HFFc6 (cell line): ENCODE results near the gene TPO. TPM values are rescaled to one million over a fixed set of nuclear protein-coding genes. Genes with fewer than 3 reads are reported as not detected.

ENCODE experiments used
- DNase-seq: peaks from one replicate; pipeline ENCODE4 v3.0.0-alpha.2; 2018
- H3K27ac Mint-ChIP-seq: 2 replicates; pipeline ENCODE4 v1.8.0; 2020; ENCODE audit warnings: mild to moderate bottlenecking, mixed read lengths
- H3K27me3 Mint-ChIP-seq: 2 replicates; pipeline ENCODE4 v1.8.0; 2021; ENCODE audit warnings: mild to moderate bottlenecking, moderate library complexity, mixed read lengths; ENCODE audit not compliant: insufficient read depth
- H3K36me3 Mint-ChIP-seq: 2 replicates; pipeline ENCODE4 v1.8.0; 2021; ENCODE audit warnings: low read depth, mixed read lengths
- H3K4me1 Mint-ChIP-seq: 2 replicates; pipeline ENCODE4 v1.8.0; 2020; ENCODE audit warnings: low read depth, mixed read lengths
- H3K4me3 Mint-ChIP-seq: 2 replicates; pipeline ENCODE4 v1.8.0; 2020; ENCODE audit warnings: mild to moderate bottlenecking, moderate library complexity, mixed read lengths
- H3K9me3 Mint-ChIP-seq: 2 replicates; pipeline ENCODE4 v1.8.0; 2020; ENCODE audit warnings: mild to moderate bottlenecking, mixed read lengths
- total RNA-seq, 6 experiments: library from RNA; stranded (reverse); fragmentation: NEBNext Ultra II Directional; extraction: Animal tissue kit (Norgen Biotek cat#: 25700); gene quantifications; 2 replicates in 1 of 6; 3 replicates in 5 of 6; pipeline ENCODE4 v1.2.3, GENCODE V29; 2021
- TF ChIP-seq, protein P1 (sequence below): fragments of 200-600 bp; sonication (generic); IDR thresholded peaks from 2 replicates; pipeline ENCODE4 v1.5.0; 2021; ENCODE audit warnings: antibody characterized with exemption, mild to moderate bottlenecking

Gene TPO
- total RNA-seq, 6 experiments from 2014 or later, result not detected

DNA sequence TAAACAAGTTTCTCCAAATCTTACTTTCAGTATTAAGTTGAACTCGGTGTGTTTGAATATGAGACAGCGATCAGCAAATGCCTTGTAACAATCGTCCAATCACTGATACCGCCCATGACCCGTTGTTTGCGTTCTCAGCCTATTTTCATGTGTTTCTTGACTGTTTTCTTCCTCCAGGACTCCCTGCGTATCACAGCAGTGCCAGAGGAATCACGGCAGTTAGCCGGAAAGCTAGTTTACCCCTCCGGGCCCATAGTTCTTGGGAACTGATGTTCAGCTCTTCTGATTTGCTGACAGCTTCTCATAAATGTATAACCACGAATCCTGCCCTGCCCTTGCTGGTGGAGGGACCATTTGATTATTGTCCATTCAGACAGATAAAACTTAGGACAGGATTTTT, 42.2 kb upstream of the TPO start:
- TF ChIP-seq, protein P1, sequence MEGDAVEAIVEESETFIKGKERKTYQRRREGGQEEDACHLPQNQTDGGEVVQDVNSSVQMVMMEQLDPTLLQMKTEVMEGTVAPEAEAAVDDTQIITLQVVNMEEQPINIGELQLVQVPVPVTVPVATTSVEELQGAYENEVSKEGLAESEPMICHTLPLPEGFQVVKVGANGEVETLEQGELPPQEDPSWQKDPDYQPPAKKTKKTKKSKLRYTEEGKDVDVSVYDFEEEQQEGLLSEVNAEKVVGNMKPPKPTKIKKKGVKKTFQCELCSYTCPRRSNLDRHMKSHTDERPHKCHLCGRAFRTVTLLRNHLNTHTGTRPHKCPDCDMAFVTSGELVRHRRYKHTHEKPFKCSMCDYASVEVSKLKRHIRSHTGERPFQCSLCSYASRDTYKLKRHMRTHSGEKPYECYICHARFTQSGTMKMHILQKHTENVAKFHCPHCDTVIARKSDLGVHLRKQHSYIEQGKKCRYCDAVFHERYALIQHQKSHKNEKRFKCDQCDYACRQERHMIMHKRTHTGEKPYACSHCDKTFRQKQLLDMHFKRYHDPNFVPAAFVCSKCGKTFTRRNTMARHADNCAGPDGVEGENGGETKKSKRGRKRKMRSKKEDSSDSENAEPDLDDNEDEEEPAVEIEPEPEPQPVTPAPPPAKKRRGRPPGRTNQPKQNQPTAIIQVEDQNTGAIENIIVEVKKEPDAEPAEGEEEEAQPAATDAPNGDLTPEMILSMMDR, result no peak
- no peaks in the 10 kb centered on the region for H3K36me3 Mint-ChIP-seq
- H3K4me1 Mint-ChIP-seq, result no peaks in the 10 kb centered on the region
- peaks cover 1% of the 10 kb centered on the region; the same call in 1 of the 2 replicates for H3K27me3 Mint-ChIP-seq
- no peak overlapping the region for H3K27ac Mint-ChIP-seq
- H3K4me3 Mint-ChIP-seq, result peak overlapping the region; percentile 71; the same call in 1 of the 2 replicates
- H3K9me3 Mint-ChIP-seq, result peaks cover 8% of the 10 kb centered on the region; the same call in 1 of the 2 replicates
- DNase-seq, result no peak

DNA sequence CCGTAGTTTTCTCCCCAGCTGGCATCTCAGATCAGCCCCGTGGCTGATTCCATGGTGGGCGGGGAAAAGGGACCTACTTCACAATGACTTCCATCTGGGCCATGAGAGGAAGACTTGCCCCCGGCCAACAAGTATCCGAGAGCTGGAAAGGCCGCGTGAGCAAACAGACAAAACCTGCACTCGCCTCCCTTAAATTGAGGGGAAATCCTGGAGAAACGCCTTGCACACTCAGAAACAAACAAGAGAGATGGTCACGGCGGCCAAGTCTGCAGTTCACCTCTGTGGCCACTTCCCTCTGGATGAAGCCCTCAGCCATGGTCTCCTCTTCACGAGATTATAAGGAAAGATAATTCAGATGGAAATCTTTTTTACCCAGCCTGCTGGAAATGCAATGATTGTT, 39.4 kb upstream of the TPO start:
- Mint-ChIP-seq H3K27me3 (peaks cover 1% of the 10 kb centered on the region; the same call in 1 of the 2 replicates), H3K27ac (no peak overlapping the region), H3K4me3 (no peak overlapping the region), H3K9me3 (peaks cover 8% of the 10 kb centered on the region; the same call in 1 of the 2 replicates), H3K36me3 (no peaks in the 10 kb centered on the region), H3K4me1 (no peaks in the 10 kb centered on the region)
- no peak for DNase-seq
- TF ChIP-seq, protein P1, result no peak

DNA sequence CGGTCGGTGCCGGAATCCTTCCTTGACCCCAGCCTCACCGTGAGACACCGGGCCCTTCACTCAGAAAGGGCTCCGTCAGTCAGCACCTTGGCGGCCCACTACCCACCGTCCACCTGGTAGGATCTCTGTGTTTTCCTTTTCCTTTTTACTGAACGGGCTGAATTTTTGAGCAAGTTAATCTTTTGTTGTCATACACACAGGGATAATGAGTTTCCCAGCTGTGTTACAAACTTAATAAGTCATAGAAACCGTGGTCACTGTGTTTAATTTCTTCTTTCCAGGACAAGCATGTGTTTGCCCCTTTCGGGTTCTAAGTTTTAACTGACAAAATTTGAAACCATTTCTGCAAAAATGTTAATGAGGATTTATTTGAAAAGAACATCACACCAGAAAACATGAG, 39.0 kb upstream of the TPO start:
- Mint-ChIP-seq H3K9me3 (peaks cover 8% of the 10 kb centered on the region; the same call in 1 of the 2 replicates), H3K36me3 (no peaks in the 10 kb centered on the region), H3K4me1 (no peaks in the 10 kb centered on the region), H3K27me3 (peaks cover 1% of the 10 kb centered on the region; the same call in 1 of the 2 replicates), H3K4me3 (no peak overlapping the region), H3K27ac (no peak overlapping the region)
- no peak for DNase-seq
- TF ChIP-seq, protein P1, result no peak

DNA sequence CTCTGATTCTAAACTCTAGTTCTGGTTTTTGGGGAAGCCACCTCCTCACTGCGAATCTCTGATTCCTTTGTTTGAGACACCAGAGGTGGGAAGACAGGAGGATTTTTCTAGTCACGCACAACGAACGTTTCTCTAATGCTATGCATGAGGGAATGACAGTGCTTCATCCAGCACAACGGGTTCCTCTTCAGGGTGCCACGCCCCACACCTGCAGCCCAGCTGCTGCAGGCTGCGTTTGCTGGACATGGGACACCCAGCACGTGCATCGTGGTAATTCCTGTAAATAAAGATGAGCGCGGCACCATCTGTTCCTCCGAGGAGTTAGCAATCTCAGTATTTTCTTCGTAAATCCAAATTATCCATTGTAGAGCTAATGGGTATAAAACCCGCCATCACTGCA, 37.5 kb upstream of the TPO start:
- TF ChIP-seq, protein P1, result no peak
- Mint-ChIP-seq H3K4me3 (no peak overlapping the region), H3K36me3 (no peaks in the 10 kb centered on the region), H3K27me3 (peaks cover 1% of the 10 kb centered on the region; the same call in 1 of the 2 replicates), H3K4me1 (no peaks in the 10 kb centered on the region), H3K9me3 (peaks cover 8% of the 10 kb centered on the region; the same call in 1 of the 2 replicates), H3K27ac (no peak overlapping the region)
- DNase-seq, result no peak

DNA sequence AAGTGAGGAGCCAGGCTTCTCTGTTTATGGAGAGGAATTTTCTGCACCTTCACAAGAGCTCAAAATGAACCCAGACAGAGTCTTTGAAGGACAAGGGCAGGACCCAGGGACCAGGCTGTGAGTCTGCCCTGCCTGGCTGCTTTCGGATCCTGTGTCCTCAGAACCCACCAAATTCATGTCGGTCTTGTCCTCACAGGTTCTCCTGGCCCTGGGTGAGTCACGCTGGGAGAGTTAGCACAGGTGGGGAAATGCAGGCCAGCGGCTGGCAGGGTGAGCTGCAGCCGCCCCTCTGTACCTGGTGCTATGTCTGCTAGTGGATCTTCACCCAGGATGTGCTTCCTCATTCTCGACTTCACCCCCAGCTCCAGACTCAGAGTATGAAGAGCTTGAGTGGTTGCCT, 35.8 kb upstream of the TPO start:
- Mint-ChIP-seq H3K27ac (no peak overlapping the region), H3K9me3 (peaks cover 8% of the 10 kb centered on the region; the same call in 1 of the 2 replicates), H3K36me3 (no peaks in the 10 kb centered on the region), H3K4me1 (no peaks in the 10 kb centered on the region), H3K27me3 (0 out of 2 replicates have a peak, but pooled peaks cover 1% of the 10 kb centered on the region), H3K4me3 (no peak overlapping the region)
- no peak for DNase-seq
- TF ChIP-seq, protein P1, result no peak
